MM.1S (cell line): ENCODE data around the gene CDHR5.
A peak's percentile ranks its signal among the peaks of the same experiment; 100 is the strongest.

Experiments
- DNase-seq: peaks from one replicate; pipeline ENCODE4 v3.0.0-alpha.2; 2015
- H2AFZ ChIP-seq: fragments of 300-600 bp; sonication (generic); 2 replicates; pipeline ENCODE4 v1.6.0; 2016; ENCODE audit warnings: antibody characterized with exemption, low read length
- H3F3A ChIP-seq: fragments of 300-600 bp; sonication (generic); 2 replicates; pipeline ENCODE4 v1.6.1; 2016; ENCODE audit warnings: mild to moderate bottlenecking, antibody characterized with exemption, low read length, moderate library complexity, mixed read lengths; ENCODE audit not compliant: insufficient read depth
- H3K27ac ChIP-seq: fragments of 300-600 bp; sonication (generic); 2 replicates; pipeline ENCODE4 v1.5.1; 2016; ENCODE audit warnings: mild to moderate bottlenecking, low read length
- H3K27me3 ChIP-seq: fragments of 300-600 bp; sonication (generic); replicated peaks from 2 replicates; pipeline ENCODE4 v1.6.0; 2016; ENCODE audit warnings: low read length; ENCODE audit not compliant: insufficient read depth
- H3K36me3 ChIP-seq: fragments of 300-600 bp; sonication (generic); replicated peaks from 2 replicates; pipeline ENCODE4 v1.6.1; 2016; ENCODE audit warnings: mild to moderate bottlenecking, low read length, mixed read lengths; ENCODE audit not compliant: insufficient read depth
- H3K4me1 ChIP-seq: fragments of 300-600 bp; sonication (generic); 2 replicates; pipeline ENCODE4 v1.6.1; 2016; ENCODE audit warnings: low read length, mixed read lengths
- H3K4me2 ChIP-seq: fragments of 300-600 bp; sonication (generic); 2 replicates; pipeline ENCODE4 v1.6.0; 2016; ENCODE audit warnings: low read depth, low read length
- H3K4me3 ChIP-seq: fragments of 300-600 bp; sonication (generic); 2 replicates; pipeline ENCODE4 v1.5.1; 2016; ENCODE audit warnings: low read length, mixed read lengths
- H3K79me2 ChIP-seq: fragments of 300-600 bp; sonication (generic); 2 replicates; pipeline ENCODE4 v1.6.1; 2016; ENCODE audit warnings: mixed run types, low read length, mixed read lengths
- H3K9ac ChIP-seq: fragments of 300-600 bp; sonication (generic); 2 replicates; pipeline ENCODE4 v1.6.1; 2016; ENCODE audit warnings: low read length, mixed read lengths
- H3K9me2 ChIP-seq: fragments of 300-600 bp; sonication (generic); replicated peaks from 2 replicates; pipeline ENCODE4 v1.6.1; 2016; ENCODE audit warnings: mild to moderate bottlenecking, low read length, mixed read lengths; ENCODE audit not compliant: insufficient read depth
- H3K9me3 ChIP-seq: fragments of 300-600 bp; sonication (generic); replicated peaks from 2 replicates; pipeline ENCODE4 v1.6.1; 2016; ENCODE audit warnings: mild to moderate bottlenecking, low read length, mixed read lengths; ENCODE audit not compliant: insufficient read depth
- H4K20me1 ChIP-seq: fragments of 300-600 bp; sonication (generic); 2 replicates; pipeline ENCODE4 v1.6.1; 2016; ENCODE audit warnings: mild to moderate bottlenecking, low read length, moderate library complexity, mixed read lengths; ENCODE audit not compliant: insufficient read depth
- EZH2 ChIP-seq: fragments of 300-600 bp; sonication (generic); optimal IDR thresholded peaks from 2 replicates; pipeline ENCODE3; 2017; ENCODE audit warnings: low read depth, mild to moderate bottlenecking, antibody characterized with exemption, low read length, mixed read lengths
- EZH2phosphoT487 ChIP-seq: fragments of 300-600 bp; sonication (generic); IDR thresholded peaks from 2 replicates; pipeline ENCODE4 v1.6.1; 2018; ENCODE audit warnings: antibody characterized with exemption, low read length
- TF ChIP-seq, protein P1 (sequence below): fragments of 300-600 bp; sonication (generic); IDR thresholded peaks from 2 replicates; pipeline ENCODE4 v1.5.1; 2016; ENCODE audit warnings: antibody characterized with exemption, low read length, mixed read lengths

The CDHR5 gene

DNA sequence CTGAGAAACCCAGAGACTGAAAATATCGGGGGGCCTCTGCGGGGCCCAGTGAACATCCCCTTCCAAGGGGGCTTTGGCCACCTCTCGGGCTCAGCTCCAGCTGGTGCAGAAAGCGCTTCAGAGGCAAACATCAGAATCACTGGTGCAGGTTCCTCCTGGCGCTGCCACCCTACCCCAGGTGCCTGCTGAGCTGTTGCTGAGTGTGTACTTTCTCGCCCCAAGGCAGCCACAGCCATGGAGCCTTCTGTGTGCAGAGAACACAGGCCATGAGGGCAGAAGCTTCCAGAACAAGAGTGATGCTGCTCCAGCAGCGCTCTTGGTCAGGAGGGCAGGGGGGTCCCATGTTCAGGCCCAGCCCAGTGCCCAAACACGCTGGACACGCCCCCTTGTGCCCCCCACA is 18.6 kb upstream of the CDHR5 start:
- Histone ChIP-seq H3K4me3 (no peak overlapping the region), H3K79me2 (no peaks in the 10 kb centered on the region), H3K36me3 (no peaks in the 10 kb centered on the region), H3K9me3 (no peaks in the 10 kb centered on the region), H3K4me2 (no peak overlapping the region), H3K27ac (peak overlapping the region; percentile 53), H3K27me3 (no peaks in the 10 kb centered on the region), H4K20me1 (no peaks in the 10 kb centered on the region), H3K9me2 (no peaks in the 10 kb centered on the region), H3F3A (peaks cover 13% of the 10 kb centered on the region), H3K9ac (no peak overlapping the region), H2AFZ (no peak overlapping the region), H3K4me1 (peaks cover 18% of the 10 kb centered on the region)
- DNase-seq = peak; percentile 61
- TF ChIP-seq EZH2 (no peak), EZH2phosphoT487 (no peak)
- TF ChIP-seq, protein P1, sequence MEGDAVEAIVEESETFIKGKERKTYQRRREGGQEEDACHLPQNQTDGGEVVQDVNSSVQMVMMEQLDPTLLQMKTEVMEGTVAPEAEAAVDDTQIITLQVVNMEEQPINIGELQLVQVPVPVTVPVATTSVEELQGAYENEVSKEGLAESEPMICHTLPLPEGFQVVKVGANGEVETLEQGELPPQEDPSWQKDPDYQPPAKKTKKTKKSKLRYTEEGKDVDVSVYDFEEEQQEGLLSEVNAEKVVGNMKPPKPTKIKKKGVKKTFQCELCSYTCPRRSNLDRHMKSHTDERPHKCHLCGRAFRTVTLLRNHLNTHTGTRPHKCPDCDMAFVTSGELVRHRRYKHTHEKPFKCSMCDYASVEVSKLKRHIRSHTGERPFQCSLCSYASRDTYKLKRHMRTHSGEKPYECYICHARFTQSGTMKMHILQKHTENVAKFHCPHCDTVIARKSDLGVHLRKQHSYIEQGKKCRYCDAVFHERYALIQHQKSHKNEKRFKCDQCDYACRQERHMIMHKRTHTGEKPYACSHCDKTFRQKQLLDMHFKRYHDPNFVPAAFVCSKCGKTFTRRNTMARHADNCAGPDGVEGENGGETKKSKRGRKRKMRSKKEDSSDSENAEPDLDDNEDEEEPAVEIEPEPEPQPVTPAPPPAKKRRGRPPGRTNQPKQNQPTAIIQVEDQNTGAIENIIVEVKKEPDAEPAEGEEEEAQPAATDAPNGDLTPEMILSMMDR = no peak

DNA sequence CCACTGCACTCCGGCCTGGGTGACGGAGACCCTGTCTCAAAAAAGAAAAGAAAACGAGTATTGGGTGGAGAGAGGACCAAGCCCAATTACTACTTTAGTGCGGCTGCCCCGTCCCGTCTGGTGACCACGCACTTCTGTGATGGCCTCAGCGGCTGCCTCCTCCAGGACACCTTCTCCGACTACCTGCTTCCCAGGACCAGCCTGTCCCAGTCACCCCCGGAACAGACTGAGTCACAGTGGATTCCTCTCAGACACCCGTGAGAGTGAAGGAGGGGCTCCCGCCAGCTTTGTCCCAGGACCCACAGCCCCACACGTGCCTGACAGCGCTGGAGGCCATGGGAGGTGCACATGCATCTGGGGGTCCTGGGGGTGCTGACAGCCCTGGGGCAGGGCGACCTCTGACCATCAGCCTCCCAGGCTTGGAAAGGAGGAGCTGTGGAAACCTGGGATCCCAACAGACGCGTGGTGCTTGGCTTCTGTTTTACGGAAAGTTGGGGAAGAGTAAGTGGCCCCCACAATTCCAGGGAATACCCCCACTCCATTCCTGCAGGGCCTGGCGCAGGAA is 17.1 kb upstream of the CDHR5 start:
- DNase-seq = no peak
- H3K79me2 ChIP-seq = no peaks in the 10 kb centered on the region
- no peaks in the 10 kb centered on the region for H3K36me3 ChIP-seq
- no peak overlapping the region for H3K4me2 ChIP-seq
- no peak overlapping the region for H3K9ac ChIP-seq
- H3K27ac ChIP-seq = no peak overlapping the region
- H3F3A ChIP-seq = peaks cover 13% of the 10 kb centered on the region
- no peak overlapping the region for H3K4me3 ChIP-seq
- H2AFZ ChIP-seq = no peak overlapping the region
- no peaks in the 10 kb centered on the region for H3K27me3 ChIP-seq
- H3K4me1 ChIP-seq = peaks cover 18% of the 10 kb centered on the region
- no peaks in the 10 kb centered on the region for H3K9me2 ChIP-seq
- no peaks in the 10 kb centered on the region for H4K20me1 ChIP-seq
- no peaks in the 10 kb centered on the region for H3K9me3 ChIP-seq
- TF ChIP-seq EZH2phosphoT487 = no peak
- TF ChIP-seq EZH2 = no peak
- TF ChIP-seq, protein P1 = no peak

DNA sequence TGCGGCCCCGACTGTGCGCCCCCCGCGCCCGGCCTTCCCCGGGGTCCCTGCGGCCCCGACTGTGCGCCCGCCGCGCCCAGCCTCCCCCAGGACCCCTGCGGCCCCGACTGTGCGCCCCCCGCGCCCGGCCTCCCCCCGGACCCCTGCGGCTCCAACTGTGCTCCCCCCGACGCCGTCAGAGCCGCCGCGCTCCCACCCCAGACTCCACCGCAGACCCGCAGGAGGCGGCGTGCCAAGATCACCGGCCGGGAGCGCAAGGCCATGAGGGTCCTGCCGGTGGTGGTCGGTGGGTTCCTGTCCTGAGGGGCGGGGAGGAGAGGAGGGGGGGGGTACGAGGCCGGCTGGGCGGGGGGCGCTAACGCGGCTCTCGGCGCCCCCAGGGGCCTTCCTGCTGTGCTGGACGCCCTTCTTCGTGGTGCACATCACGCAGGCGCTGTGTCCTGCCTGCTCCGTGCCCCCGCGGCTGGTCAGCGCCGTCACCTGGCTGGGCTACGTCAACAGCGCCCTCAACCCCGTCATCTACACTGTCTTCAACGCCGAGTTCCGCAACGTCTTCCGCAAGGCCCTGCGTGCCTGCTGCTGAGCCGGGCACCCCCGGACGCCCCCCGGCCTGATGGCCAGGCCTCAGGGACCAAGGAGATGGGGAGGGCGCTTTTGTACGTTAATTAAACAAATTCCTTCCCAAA is 15.4 kb upstream of the CDHR5 start:
- no peak overlapping the region for H3K4me2 ChIP-seq
- H3K9ac ChIP-seq = no peak overlapping the region
- no peaks in the 10 kb centered on the region for H4K20me1 ChIP-seq

More for the DNA sequence above, 15.4 kb upstream of the CDHR5 start:
- H3K27ac ChIP-seq = no peak overlapping the region
- no peaks in the 10 kb centered on the region for H3K27me3 ChIP-seq
- H3K4me3 ChIP-seq = no peak overlapping the region
- no peaks in the 10 kb centered on the region for H3K9me3 ChIP-seq
- peaks cover 9% of the 10 kb centered on the region for H3K4me1 ChIP-seq
- peaks cover 3% of the 10 kb centered on the region; the same call in 1 of the 2 replicates for H3F3A ChIP-seq
- no peak overlapping the region for H2AFZ ChIP-seq
- H3K9me2 ChIP-seq = no peaks in the 10 kb centered on the region
- DNase-seq = no peak
- H3K36me3 ChIP-seq = no peaks in the 10 kb centered on the region
- no peaks in the 10 kb centered on the region for H3K79me2 ChIP-seq
- TF ChIP-seq, protein P1 = no peak
- TF ChIP-seq EZH2 (no peak), EZH2phosphoT487 (no peak)
